VCaP (cell line): Measurements from ENCODE around the gene ACTA2.
A peak's percentile ranks its signal among the peaks of the same experiment; 100 is the strongest.

ENCODE experiments used
- H3K27ac ChIP-seq: fragments of 450-650 bp; 2 replicates; pipeline ENCODE4 v1.5.1; 2017
- CTCF ChIP-seq: fragments of 450-650 bp; conservative IDR thresholded peaks from 2 replicates; pipeline ENCODE4 v1.5.1; 2017; ENCODE audit warnings: mild to moderate bottlenecking, moderate library complexity

ACTA2 gene

GRCh38 chr10:88980800-88981199, 28.2 kb upstream of the ACTA2 start:
- peak overlapping the region; percentile 97 for H3K27ac ChIP-seq
- TF ChIP-seq CTCF = no peak

DNA sequence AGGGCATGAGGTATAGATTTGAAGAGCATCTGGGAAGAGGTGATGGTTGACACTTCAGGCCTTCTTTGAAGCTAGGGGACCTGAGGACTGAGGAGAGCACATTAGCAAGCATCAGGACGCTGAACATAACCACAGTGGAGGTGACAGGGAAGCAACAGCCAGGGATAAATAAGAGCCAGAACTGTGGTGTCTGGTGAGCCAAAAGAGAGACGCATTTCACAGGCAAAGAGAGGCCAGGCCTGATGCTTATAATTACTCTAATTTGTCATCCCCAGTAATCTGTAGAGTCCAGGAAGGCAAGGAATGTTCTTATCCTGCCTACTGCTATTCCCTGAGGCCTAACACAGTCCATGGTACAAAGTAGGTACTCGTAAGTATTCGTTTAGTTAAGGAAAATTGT, 27.7 kb upstream of the ACTA2 start:
- TF ChIP-seq CTCF = no peak
- H3K27ac ChIP-seq = peak overlapping the region; percentile 97

- TF ChIP-seq CTCF = no peak
- peak overlapping the region; percentile 97 for H3K27ac ChIP-seq
These were observed 27.0 kb upstream of the ACTA2 start for GRCh38 chr10:88979603-88980002.

GRCh38 chr10:88979153-88979562, 26.6 kb upstream of the ACTA2 start:
- peak overlapping the region; percentile 97 for H3K27ac ChIP-seq
- TF ChIP-seq CTCF = no peak

DNA sequence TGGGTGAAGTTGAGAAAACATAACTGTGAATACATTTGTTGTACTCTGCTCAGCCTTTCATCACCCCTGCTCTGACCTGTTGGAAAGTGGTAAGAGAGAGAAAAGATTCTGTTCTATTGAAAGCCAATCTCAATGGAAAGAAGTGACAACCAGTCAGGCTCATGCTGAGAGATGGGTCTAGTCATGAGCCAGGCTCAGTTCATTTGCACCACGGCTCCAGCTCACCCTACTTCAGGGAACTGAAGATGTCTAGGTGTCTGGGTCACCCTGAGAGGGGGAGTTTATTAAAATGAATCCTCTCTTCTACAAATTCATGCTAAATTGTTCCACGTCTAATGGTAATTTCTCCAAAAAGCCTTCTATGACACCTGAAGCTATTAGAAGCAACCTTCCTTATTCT, 25.9 kb upstream of the ACTA2 start:
- no peak for TF ChIP-seq CTCF
- no peak overlapping the region; the same call in 1 of the 2 replicates for H3K27ac ChIP-seq

- H3K27ac ChIP-seq = peak overlapping the region; percentile 77
- no peak for TF ChIP-seq CTCF
These were observed 22.8 kb upstream of the ACTA2 start for GRCh38 chr10:88975377-88975720.

DNA sequence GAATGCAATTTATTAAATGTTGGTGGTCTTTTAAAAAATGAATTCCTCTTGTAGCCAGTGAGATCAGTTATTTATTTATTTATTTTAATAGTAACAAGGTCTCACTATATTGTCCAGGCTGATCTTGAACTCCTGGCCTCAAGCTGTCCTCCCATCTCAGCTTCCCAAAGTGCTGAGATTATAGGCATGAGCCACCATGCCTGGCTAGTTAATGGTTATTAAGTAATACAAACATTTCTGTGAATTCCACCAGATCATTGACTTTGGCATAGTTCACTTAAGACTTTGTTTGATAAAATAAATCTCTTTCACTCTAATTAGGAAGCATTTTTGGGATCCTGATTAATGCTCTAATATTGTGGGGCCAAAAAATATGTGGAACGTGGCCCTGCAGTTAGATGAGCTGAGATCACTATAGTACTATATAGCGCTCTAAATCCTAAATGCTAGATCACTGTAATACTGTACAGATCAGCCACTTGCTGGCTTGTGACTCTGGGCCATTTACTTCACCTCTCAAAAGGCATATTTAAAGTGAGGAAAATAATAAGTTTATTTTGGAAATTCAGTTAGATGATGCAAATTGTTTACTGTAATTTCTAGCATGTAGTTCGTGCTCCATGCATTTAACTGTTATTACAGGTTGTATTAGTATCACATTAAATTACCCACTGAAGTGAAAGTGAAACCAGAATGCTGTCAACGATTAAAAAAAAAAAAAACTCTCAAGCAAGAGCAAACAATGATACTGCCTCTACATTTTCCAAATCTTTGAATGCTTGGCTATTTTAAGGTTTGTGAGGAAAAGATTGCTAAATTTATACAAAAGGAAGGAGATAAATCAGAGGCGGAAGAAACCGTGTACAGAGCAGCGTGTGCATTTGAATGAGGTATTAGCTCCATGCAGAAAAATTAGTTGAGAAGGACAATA, 22.1 kb upstream of the ACTA2 start:
- peak overlapping the region; percentile 77 for H3K27ac ChIP-seq
- TF ChIP-seq CTCF = no peak
